GM18502 (cell line): ENCODE results near the gene LEKR1.
"Not testable (repeated sequence)": the region's sequence is repeated elsewhere in the genome, so short reads cannot be mapped to it uniquely, and the experiment has no call there.

Experiments used
- ATAC-seq: cut with Tn5 transposase; IDR thresholded peaks from one replicate; pipeline ENCODE4 v1.9.1; 2021; ENCODE audit warnings: mild to moderate bottlenecking; ENCODE audit not compliant: unreplicated experiment, poor library complexity

Gene LEKR1

DNA sequence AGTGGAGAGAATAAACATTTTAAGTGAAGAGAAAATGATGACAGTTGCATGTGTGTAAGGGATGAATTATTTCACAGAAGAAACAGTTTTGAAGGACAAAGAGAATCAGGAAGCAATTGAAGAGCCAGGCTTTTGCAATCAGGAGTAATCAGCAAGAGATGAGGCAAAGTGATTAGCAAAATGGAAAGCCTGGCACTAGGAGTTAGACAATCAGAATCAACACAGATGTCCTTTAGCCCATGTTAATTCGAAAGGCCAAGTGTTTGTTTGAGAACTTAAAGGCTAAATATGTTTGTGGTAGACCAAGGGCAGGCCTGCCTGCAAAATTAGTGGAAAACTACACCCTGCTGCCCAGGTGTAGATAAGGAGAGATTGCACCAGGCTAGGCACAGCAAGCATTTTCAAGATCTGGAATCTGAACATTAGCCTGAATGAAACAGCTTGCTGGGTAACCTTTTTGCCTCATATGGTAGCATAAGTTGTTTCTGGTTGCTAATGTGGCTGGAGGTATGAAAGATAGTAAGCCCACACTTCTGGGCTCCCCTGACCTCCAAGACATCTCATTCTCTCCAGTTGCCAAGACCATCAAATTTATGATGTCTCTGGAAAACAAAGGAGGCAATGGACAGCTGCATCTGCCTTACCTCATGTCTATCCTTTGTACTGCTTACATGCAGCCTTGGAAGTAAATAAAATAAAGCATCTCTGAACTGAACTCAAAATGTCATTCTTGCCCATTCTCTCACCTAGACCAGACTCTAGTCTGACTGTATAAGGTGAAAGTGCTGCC lies 22.0 kb upstream of the LEKR1 start:
- ATAC-seq, result no peak

DNA sequence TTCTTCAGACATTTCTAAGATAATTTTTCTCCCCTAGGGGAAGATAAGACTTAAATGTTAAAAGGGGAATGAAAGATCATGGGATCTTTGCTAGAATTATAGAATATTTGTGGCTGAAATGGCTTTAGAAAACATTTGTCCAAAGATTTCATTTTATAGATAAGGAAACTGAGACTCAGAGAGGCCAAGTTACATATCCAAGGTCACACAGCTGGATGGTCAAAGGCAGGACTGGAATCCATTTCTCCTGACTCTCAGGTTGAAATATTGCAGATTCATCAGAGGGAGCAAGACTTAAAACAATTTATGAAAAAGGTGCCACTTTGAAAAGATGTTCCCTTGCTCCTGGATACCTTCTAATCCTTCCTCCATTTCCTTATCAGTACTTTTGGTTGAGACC lies 19.5 kb upstream of the LEKR1 start:
- no peak for ATAC-seq

DNA sequence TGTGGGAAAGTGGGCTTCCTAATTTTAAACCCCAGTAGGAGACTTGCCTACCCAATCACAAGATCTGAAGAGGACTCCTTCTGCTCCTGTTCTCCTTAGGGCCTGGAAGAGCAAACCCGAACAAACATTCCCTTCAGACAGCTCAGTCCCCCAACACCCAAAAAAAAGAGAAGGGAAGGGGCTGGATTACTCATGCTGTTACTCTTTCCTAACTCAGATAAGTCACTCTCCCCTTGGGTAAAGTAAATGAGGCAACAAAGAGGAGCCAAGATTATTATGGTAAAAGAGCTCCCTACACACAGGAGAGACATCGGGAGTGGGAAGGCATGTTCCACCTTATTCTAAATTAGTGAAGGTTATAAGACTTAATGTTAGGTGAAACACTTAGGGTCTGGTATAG lies 18.1 kb upstream of the LEKR1 start:
- no peak for ATAC-seq

DNA sequence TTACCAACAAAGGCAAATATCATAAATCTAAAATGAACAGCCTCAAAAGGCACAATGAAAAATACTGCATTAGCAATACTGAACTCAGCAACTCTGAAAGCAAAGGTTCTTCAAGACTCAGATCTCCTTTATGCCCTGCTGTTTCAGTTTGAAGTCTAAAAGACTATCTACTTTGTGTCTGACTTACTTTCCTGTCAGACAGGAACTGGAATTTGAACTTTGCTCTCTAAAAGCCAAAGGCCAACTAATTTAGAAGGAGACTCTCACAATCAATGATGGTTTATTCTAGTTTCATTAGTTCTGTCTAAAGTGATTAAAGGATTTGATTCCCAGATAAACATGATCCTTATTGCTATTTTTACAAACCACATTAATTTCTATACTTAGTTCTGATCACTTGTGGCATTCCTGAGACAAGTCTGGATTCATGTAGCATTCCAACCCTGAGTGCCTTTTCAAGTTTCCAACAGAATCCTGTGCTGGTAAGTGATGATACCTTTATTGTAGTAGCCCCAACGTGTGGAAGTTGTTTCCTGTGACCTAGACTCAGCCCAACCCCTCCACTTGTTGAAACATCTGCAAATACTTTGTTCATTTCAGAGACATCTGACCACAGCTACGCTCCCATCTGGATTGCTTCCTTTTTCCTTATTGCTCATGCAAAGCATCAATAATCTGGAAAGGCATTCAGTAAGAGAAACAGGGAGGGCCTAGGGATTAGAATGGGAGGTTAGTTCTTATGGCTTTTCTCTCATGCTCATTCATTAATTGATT lies 14.9 kb upstream of the LEKR1 start:
- ATAC-seq, result no peak

DNA sequence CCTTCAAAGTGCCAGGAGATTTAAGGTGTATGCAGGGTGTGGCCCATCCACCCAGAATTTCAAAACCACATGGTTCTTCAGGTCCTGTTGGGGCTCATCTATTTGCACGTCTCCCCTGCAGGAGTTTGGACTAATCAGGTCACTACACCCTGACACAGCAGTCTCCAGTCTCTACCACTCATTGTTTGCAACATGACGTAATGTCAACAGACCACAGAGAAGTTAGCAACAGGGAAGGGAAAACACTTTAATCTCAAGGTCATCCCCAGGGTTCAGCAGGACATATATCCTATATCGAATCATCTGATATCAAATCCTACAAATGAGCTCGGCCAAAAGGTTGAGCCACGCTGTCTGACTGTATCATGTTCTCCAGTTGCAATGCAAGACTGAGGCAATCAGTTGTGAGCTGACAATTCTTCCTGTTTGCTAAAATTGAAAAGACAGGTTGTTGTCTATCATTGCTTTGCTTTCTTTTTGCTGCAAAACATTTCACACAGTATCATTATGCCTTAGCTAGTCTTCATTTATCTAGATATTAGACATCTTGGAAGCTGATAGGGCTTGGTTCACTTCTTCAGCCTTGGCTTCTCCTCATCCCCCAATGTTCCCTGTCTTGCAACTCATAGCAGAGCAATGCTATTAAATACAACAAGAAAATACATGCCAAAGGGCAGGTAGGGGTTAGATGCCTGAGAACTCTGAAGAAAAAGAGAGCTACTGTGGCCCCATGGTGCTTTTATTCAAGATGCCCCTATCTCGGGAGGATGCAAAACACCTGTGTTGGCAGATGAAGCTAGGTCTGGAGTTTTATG lies 13.4 kb upstream of the LEKR1 start:
- no peak for ATAC-seq

DNA sequence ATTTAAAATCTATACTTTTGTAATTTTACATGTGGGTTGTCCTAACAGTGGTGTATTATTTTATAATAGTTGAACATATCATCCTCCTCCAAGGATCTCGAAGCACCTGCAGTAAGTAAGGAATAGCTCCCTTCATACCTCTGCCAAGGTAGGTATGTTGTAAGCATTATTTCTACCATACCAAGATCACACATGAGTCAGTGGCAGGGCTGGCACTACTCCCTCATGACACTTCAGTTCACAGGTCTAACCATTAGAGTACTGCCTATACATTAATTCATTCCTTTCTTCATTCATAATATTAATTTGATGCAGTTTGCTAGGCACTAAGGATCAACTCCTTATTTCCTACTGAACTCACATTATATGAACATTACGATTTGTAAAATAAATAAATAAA lies 11.9 kb upstream of the LEKR1 start:
- no peak for ATAC-seq

DNA sequence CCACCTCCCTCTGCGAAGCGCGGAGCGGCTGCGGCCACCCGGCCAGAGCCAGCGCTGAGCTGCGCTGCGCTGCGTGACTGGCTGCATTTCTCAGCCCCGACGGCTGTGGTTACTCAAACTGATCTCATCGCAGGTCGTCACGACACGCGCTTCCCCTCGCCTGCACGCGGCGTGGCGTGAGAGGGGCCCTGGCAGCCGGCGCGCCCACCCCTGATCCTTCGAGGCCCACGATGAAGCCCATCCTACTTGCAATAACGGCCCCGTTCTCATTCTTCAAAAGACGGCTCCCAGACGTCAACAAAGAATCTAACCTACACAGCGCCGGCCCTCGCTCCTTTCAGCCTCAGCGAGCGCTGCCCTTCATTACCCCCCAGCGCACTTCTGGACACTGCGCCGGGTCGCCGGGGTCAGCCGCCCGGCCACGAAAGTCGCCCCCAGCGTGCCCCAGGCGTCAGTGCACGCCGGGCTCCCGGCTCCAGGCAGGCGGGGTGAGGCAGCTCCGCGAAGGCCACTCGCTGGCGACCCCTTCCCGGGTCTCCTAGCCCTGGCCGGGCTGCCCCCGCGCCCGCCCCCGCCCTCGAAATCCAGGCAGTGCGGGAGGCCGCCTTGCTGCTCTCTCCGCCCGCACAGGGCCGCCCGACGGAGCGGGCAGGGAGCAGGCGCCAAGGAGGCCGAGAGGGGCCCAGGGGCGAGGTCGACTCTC lies 9.9 kb upstream of the LEKR1 start:
- ATAC-seq, result peak; percentile 31

DNA sequence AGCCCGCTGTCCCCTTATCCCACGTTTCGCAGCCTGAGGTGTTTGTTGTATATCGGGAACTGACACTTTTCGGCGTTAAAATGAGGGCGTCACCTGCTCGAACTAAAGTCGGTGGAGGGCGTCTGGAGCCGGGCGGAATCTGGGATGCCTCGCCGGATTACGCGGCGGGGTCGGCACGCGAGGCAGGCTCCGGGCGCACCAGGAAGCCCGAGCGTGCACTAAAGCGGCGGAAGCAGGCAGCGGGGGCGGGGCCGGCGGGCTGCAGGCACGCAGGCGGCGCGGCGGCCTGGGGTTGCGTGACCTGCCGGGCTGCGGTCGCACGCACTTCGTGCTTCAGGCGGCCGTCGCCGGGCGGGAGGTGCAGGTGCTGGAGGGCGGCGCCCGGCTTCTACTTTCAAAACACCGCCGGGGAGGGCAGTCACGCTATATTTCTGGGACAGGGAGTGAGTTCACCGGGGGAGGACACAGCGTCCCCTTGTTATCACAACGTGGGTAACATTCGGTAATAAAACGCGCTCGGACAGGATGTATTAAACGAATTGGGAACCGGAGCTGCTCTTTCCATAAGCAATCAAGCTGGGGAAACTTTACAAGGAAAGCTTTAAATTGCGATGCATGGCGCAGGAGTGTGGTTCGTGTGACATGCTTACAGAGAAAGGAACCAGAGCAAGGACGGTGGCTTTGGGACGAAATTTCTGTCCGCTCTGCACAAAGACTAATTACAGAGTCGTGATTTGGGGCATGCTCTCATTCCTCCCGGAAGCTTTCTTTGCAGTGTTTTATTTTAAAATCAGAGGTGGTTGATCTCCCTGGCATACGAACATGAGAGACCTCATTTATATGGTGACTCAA lies 9.1 kb upstream of the LEKR1 start:
- ATAC-seq, result peak; percentile 78

DNA sequence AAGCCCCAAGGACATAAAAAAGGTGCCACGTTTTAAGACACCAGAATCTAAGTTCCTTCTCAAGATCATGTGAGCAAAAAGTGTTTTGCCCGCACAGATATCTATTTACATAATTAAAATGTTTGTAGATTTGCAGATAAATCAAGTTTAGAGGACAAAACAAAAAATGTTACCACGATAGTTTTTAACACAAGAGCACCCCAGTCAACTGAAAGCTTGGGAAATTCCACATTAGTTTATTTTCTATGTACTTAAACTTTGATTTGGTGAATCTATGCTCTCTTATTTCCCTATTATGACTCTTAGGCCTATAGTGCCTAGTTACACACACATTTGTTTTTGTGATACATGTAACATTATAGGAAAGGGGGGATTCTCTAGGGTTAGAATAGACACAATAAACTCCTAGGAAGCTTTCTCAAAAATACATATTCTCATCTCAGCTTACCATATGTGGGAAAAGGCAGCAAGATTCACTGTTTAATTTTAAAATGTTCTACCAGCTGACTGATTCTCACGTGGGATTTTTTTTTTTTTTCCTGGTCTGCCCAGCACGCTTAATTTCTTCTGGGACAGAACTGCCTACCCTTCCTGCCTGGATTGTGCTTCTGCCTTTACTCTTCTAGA lies 8.4 kb upstream of the LEKR1 start:
- ATAC-seq, result no peak

DNA sequence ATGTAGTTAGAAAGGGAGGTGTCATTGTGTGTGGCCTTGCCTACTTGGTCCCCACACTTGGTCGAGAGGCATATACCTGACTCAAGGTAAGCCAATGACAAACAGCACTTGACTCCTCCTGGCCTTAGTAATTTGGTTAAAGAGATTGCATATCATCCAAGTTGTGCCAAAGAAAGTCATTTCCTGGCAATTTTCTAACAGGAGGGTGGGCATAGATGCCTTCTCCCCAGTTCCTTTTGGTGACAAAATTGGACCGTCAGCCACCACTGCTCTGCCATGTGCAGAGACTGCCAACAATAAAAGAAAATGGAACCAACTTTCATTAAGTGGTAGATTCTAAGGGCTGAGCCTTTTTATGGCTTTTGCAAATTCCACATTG lies 7.9 kb upstream of the LEKR1 start:
- ATAC-seq, result no peak

DNA sequence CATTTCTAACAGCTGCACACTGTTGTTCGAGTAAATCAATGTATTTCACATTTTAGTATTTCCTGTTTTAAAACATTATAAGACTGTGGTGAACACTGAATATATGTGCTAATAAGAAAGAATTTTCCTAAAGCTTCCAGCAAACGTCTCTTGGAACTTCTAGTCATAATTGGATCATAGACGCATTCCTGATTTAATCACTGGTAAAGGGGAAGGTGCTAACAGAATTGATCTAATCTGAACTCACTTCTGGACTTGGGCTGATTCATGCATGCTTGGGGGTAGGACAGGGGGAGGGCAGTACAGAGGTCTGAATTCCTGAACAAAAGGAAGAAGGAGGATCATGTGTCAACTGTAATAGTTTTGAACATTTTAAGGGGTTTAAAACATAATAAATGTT lies 7.3 kb upstream of the LEKR1 start:
- ATAC-seq, result no peak

DNA sequence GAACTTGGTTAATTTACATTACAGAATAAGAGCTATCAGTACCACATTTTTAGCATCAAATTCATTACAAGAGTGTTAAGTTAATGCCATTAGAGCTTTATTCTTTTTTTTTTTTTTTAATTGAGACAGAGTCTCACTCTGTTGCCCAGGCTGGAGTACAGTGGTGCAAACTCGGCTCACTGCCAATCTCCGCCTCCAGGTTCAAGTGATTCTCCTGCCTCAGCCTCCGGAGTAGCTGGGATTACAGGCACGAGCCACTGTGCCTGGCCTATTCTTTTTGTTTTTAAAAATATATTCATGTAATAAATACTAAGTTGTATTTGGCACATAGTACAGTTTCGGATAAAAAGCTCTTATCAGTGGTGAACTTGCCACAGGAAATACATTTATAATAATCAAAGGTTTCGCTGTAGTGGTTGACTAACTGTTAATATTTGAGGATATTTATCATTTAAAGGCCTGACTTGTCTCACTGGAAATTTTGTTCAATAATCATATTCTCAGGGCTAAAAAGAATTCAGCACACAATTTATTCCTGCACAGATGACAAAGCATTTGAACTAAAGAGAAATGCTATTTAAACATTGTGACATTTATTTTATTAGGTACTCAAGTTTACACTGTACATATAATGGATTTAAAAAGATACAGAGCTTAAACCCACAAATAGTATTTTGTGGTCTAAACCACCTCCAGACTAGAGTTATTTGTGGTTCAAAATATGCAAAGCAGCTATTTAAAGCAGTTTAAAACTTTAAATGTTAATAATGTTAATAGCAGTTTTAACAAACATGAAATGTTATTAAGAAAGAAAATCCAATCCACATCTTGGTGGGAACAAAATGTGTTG lies 6.1 kb upstream of the LEKR1 start:
- ATAC-seq, result no peak

DNA sequence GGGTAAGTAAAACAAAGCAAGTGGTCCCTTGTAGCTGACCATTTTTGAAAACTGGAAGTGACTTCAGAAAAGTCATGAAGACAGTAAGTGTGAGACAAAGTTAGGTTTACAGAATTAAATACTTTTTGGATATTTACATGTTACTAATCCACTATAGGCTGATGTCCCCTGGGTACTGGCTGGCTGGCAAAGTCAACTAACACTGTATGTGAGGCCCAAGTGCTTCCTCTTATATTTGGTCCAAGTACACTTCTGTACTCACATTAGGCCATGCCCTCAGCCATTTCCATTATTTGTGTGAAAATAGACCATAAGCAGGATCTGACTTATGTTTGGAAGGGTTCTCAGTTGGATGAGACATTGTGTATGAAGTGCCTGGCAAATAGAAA lies 5.5 kb upstream of the LEKR1 start:
- ATAC-seq, result no peak

DNA sequence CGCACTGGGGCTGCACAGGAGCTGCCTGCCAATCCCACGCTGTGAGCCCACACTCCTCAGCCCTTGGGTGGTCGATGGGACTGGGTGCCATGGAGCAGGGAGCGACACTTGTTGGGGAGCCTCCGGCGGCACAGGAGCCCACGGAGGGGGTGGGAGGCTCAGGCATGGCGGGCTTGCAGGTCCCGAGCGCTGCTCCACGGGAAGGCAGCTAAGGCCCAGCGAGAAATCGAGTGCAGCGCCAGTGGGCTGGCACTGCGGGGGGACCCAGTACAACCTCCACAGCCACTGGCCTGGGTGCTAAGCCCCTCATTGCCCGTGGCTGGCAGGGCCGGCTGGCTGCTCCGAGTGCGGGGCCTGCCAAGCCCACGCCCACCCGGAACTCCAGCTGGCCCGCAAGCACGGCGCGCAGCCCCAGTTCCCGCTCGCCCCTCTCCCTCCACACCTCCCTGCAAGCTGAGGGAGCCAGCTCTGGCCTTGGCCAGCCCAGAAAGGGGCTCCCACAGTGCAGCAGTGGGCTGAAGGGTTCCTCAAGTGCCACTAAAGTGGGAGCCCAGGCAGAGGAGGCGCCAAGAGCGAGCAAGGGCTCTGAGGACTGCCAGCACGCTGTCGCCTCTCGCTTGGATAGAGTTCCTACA lies 3.4 kb upstream of the LEKR1 start:
- not testable (repeated sequence) for ATAC-seq

DNA sequence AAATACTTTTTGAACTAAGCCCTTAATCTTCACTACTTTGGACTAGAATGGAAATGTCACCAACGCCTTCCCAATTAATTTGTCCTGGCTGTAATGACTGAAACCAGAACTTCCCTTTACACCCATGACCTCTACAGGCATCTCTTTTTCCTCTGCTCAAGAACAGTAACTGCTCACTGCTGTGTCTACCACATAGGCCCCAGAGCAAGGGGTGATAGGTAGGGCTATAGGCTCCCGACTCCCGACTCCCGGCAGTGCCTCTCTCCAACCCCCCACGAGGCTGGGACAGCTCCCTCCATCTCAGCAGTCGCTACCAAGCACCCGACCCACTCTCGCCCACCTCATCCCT lies 384 bp upstream of the LEKR1 start:
- ATAC-seq, result peak; percentile 71

DNA sequence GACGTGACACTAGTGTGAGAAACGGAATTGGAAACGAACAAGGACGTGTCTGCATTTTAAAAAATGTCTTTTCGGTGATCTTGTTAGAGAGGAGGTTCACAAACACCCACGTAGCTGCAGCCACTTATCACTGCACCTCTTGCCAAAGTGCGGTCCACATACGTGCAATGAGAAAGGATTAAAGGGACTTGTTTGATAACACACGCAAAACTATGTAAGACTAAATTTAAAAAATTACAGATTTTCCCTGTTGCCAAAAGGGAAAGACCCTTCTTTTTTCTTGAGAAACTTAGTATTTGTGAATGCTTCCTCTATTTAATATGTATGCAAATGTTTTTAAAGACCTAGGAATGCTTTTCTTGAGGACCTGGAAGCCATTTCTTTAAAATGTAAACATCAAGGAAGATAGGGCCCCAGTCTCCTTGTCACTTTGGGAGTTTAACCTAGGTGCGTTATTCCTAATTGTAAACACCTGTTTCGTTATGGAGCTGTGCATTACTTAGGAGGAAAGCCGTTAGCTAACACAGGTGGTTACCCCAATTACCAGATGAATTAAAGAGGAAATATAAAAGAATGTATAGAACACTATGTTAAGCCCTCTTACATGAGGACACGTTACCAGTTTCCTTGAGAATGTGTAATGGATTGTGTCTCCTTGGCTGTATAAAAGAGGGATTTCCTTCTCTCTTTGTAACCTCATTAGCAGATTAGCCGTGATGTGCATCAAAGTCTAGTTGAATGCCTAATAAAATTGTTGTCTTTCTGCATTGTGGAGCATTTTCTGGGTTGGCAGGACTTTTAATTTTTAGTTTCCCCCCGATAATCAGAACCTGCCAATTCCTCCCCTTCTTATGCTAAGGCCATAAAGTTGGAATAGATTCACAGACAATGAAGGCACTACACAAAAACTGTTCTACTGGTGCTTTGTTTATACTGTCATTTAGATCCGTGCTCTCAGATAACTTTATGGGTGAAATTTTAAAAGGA lies 1.0 kb downstream of the LEKR1 start:
- peak; percentile 23 for ATAC-seq

DNA sequence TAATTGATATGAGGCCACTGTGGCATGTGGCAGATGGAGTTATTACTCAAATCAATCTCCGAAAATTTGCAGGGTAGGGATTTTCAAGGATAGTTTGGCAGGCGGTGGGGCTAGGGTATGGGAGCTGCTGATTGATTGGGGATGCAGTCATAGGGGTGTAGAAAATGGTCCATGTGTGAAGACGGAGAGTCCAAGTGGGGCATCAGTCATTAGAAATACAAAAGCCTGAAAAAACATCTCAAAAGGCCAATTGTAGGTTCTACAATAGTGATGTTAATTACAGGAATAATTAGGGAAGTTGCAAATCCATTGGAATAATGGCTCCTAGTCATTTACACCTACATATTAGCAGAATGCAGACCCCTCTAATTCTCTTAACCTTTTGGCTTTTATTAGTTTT lies 4.9 kb downstream of the LEKR1 start:
- no peak for ATAC-seq
